ENCODE data around the gene KIAA2012.
"Not testable (repeated sequence)": the region's sequence is repeated elsewhere in the genome, so short reads cannot be mapped to it uniquely, and the experiment has no call there.

KIAA2012 gene

GRCh38 chr2:202201220-202202160 is 128.4 kb downstream of the KIAA2012 start:
- DNase-seq = no peak

GRCh38 chr2:202203348-202203747 is 130.3 kb downstream of the KIAA2012 start:
- DNase-seq = no peak

- DNase-seq = no peak
Measured at GRCh38 chr2:202204855-202205254, 131.8 kb downstream of the KIAA2012 start.

GRCh38 chr2:202208526-202208925 is 135.5 kb downstream of the KIAA2012 start:
- no peak for DNase-seq

- no peak for DNase-seq
Measured at GRCh38 chr2:202215179-202215578, 142.1 kb downstream of the KIAA2012 start.

GRCh38 chr2:202221873-202222272 is 148.8 kb downstream of the KIAA2012 start:
- no peak for DNase-seq

GRCh38 chr2:202237787-202238233 is 164.8 kb downstream of the KIAA2012 start:
- peak in 1 of 2 donors; percentile 56 for DNase-seq

- DNase-seq = peak; percentile 78 to 86
Measured at GRCh38 chr2:202238234-202239197, 165.5 kb downstream of the KIAA2012 start, which contains the start of gene SUMO1. Gene SUMO1, minus strand, starts transcription at chr2:202238597. Its CDS starts 146 bp downstream, at chr2:202238451.

- not testable (repeated sequence) for DNase-seq
Measured at GRCh38 chr2:202247710-202248109, 174.7 kb downstream of the KIAA2012 start.

GRCh38 chr2:202249521-202250253 is 176.6 kb downstream of the KIAA2012 start:
- no peak for DNase-seq

GRCh38 chr2:202251494-202251893 is 178.4 kb downstream of the KIAA2012 start:
- no peak for DNase-seq
